C4-2B (cell line): ENCODE data around the gene LRRC10B.

Source experiments
- CTCF ChIP-seq: fragments of 450-650 bp; conservative IDR thresholded peaks from 2 replicates; pipeline ENCODE4 v1.5.1; 2017; ENCODE audit warnings: mild to moderate bottlenecking
- ZFX ChIP-seq: fragments of 450-650 bp; IDR thresholded peaks from 2 replicates; pipeline ENCODE4 v1.6.1; 2017

GRCh38 chr11:61540528-61540927 lies 32.0 kb downstream of the LRRC10B start:
- TF ChIP-seq CTCF (no peak), ZFX (no peak)
